K562 (cell line): ENCODE data around the gene TJP2. TPM values are rescaled to one million over a fixed set of nuclear protein-coding genes. Genes with fewer than 3 reads are reported as not detected.

Experiments
- BCL6 ChIP-seq: fragments of 250-450 bp; sonication (Bioruptor Pico); IDR thresholded peaks from 2 replicates; pipeline ENCODE4 v1.4.0; 2020
- C11orf30 ChIP-seq: fragments of 450-650 bp; IDR thresholded peaks from 2 replicates; pipeline ENCODE4 v1.6.1; 2016; ENCODE audit warnings: low read depth, mild to moderate bottlenecking
- CEBPB ChIP-seq: fragments of 450-650 bp; IDR thresholded peaks from 2 replicates; pipeline ENCODE4 v1.6.1; 2016; ENCODE audit warnings: missing genetic modification characterization, missing compliant biosample characterization
- CREB1 ChIP-seq, 2 experiments: sonication (generic) in 1 of 2; formaldehyde crosslinking in 1 of 2; IDR thresholded peaks; 2 replicates each; pipeline versions ENCODE4 v1.6.1 to v1.8.0; 2012 to 2022; ENCODE audit warnings: inconsistent platforms in 1 of 2, mild to moderate bottlenecking in 1 of 2, missing genetic modification reagents in 1 of 2, moderate library complexity in 1 of 2
- ETV1 ChIP-seq: fragments of 450-650 bp; conservative IDR thresholded peaks from 2 replicates; pipeline ENCODE4 v1.6.1; 2016; ENCODE audit warnings: missing genetic modification characterization, control low read depth, low read depth, missing compliant biosample characterization
- POLR3A ChIP-seq: IDR thresholded peaks from 2 replicates; pipeline ENCODE4 v1.6.1; 2011; ENCODE audit warnings: borderline replicate concordance, mild to moderate bottlenecking, moderate library complexity; ENCODE audit not compliant: insufficient read length, insufficient read depth; ENCODE audit errors: extremely low read depth
- XRCC3 ChIP-seq: fragments of 450-650 bp; IDR thresholded peaks from 2 replicates; pipeline ENCODE4 v1.6.1; 2017; ENCODE audit warnings: mild to moderate bottlenecking, moderate library complexity
- ZBTB1 ChIP-seq: sonication (generic); formaldehyde crosslinking; IDR thresholded peaks from 2 replicates; pipeline ENCODE4 v1.8.1; 2023; ENCODE audit warnings: missing genetic modification reagents, low read depth, mild to moderate bottlenecking, borderline replicate concordance
- ZNF79 ChIP-seq: fragments of 250-450 bp; sonication (Bioruptor Pico); IDR thresholded peaks from 2 replicates; pipeline ENCODE4 v1.4.0; 2020; ENCODE audit warnings: low read depth, mild to moderate bottlenecking, moderate library complexity
- polyA plus RNA-seq, 8 experiments: library from polyadenylated mRNA; depleted of rRNA in 4 of 8; stranded (reverse) in 5 of 8; unstranded in 3 of 8; fragments of >200 nt; fragmentation: Nextera tagmentation in 2 of 8; fragmentation: Illumina TruSeq in 1 of 8; extraction: Ambion mirVana in 2 of 8; extraction: Trizol in 1 of 8; gene quantifications; 2 replicates each; pipeline versions ENCODE4 v1.2.1 to v1.2.3, GENCODE V29; 2011 to 2014; ENCODE audit warnings: inconsistent platforms in 1 of 8, missing spikeins in 1 of 8
- total RNA-seq, 7 experiments: library from RNA; depleted of rRNA in 6 of 7; stranded (reverse); fragments of >200 nt in 6 of 7; fragmentation: Illumina TruSeq in 2 of 7; extraction: Trizol in 2 of 7; gene quantifications; 2 replicates each; pipeline versions ENCODE4 v1.2.1 to v1.2.3, GENCODE V29; 2011 to 2021; ENCODE audit warnings: low replicate concordance in 1 of 7
- TF ChIP-seq, protein P1 (sequence below): sonication (generic); formaldehyde crosslinking; IDR thresholded peaks from 2 replicates; pipeline ENCODE4 v1.8.0; 2022; ENCODE audit warnings: missing genetic modification reagents, mild to moderate bottlenecking, borderline replicate concordance
- TF ChIP-seq, protein P2 (sequence below): fragments of 250-450 bp; sonication (Bioruptor Pico); IDR thresholded peaks from 2 replicates; pipeline ENCODE4 v1.8.0; 2022; ENCODE audit warnings: moderate library complexity, mild to moderate bottlenecking, inconsistent platforms
- TF ChIP-seq, protein P3 (sequence below): fragments of 250-450 bp; sonication (Bioruptor Pico); IDR thresholded peaks from 2 replicates; pipeline ENCODE4 v1.6.1; 2021; ENCODE audit warnings: mild to moderate bottlenecking
- TF ChIP-seq, protein P4 (sequence below): fragments of 250-450 bp; sonication (Bioruptor Pico); IDR thresholded peaks from 2 replicates; pipeline ENCODE4 v1.8.0; 2022; ENCODE audit warnings: inconsistent platforms, mild to moderate bottlenecking, moderate library complexity, borderline replicate concordance
- TF ChIP-seq, protein P5 (sequence below), 2 experiments: fragments of 450-650 bp in 1 of 2; sonication (generic) in 1 of 2; formaldehyde crosslinking in 1 of 2; IDR thresholded peaks; 2 replicates each; pipeline versions ENCODE4 v1.7.1 to v1.9.0; 2016 to 2022; ENCODE audit warnings: inconsistent platforms in 1 of 2, mild to moderate bottlenecking in 1 of 2, missing genetic modification reagents in 1 of 2

The TJP2 gene
- total and polyA plus RNA-seq, 9 of the 15 experiments (the other 6 are each of a cell fraction or from before 2014, with no cell fraction given), result 4.0 to 24.1 (median 16.8) TPM

DNA sequence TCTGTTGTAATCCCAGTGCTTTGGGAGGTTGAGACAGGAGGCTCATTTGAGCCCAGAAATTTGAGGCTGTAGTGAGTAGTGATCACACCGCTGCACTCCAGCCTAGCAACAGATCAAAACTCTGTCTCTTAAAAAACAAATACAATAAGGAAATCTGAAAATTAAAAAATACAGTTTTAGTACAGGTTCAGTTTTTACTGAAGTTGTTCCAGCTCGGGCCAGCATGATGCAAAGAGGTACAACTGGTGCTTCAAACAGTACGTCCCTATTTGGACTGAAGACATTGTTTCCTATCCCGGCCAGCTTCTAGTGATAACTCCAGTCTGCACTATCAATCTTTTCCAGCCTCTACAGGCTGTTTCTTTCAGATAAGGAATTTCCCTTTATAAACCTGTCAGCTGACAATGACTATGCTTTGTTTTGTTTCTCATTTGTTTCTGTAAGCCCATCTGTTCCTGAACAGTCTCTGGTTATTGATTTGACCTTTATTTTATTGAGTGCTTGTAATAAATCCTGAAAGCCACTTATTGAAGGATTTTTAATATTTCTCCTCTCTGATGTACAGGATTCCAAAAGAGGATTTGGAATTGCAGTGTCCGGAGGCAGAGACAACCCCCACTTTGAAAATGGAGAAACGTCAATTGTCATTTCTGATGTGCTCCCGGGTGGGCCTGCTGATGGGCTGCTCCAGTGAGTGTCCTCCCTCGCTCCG is 41.9 kb downstream of the TJP2 start (continued):
- TF ChIP-seq, protein P1, sequence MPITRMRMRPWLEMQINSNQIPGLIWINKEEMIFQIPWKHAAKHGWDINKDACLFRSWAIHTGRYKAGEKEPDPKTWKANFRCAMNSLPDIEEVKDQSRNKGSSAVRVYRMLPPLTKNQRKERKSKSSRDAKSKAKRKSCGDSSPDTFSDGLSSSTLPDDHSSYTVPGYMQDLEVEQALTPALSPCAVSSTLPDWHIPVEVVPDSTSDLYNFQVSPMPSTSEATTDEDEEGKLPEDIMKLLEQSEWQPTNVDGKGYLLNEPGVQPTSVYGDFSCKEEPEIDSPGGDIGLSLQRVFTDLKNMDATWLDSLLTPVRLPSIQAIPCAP (CRISPR knock-in tag), result no peak
- TF ChIP-seq, protein P2, sequence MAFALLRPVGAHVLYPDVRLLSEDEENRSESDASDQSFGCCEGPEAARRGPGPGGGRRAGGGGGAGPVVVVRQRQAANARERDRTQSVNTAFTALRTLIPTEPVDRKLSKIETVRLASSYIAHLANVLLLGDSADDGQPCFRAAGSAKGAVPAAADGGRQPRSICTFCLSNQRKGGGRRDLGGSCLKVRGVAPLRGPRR (CRISPR knock-in tag), result peak; percentile 22; the same call in 1 of the 2 replicates
- TF ChIP-seq CEBPB (tag) (0 out of 2 replicates have a peak, but pooled peaks have one; percentile 17), C11orf30 (peak; percentile 85), ETV1 (tag) (peak; percentile 68; the same call in 1 of the 2 replicates), XRCC3 (no peak), POLR3A (no peak), ZBTB1 (CRISPR knock-in tag) (no peak), CREB1 (IDR thresholded peaks at IDR 0.05) (peak; percentile 54; the same call in 1 of the 2 replicates), CREB1 (CRISPR knock-in tag; IDR thresholded peaks at IDR 0.05) (no peak), ZNF79 (CRISPR knock-in tag) (no peak), BCL6 (CRISPR knock-in tag) (0 out of 2 replicates have a peak, but pooled peaks have one; percentile 13)
- TF ChIP-seq, protein P3, sequence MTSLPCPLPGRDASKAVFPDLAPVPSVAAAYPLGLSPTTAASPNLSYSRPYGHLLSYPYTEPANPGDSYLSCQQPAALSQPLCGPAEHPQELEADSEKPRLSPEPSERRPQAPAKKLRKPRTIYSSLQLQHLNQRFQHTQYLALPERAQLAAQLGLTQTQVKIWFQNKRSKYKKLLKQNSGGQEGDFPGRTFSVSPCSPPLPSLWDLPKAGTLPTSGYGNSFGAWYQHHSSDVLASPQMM, result no peak
- TF ChIP-seq, protein P4, sequence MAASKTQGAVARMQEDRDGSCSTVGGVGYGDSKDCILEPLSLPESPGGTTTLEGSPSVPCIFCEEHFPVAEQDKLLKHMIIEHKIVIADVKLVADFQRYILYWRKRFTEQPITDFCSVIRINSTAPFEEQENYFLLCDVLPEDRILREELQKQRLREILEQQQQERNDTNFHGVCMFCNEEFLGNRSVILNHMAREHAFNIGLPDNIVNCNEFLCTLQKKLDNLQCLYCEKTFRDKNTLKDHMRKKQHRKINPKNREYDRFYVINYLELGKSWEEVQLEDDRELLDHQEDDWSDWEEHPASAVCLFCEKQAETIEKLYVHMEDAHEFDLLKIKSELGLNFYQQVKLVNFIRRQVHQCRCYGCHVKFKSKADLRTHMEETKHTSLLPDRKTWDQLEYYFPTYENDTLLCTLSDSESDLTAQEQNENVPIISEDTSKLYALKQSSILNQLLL (CRISPR knock-in tag), result no peak
- TF ChIP-seq, protein P5, sequence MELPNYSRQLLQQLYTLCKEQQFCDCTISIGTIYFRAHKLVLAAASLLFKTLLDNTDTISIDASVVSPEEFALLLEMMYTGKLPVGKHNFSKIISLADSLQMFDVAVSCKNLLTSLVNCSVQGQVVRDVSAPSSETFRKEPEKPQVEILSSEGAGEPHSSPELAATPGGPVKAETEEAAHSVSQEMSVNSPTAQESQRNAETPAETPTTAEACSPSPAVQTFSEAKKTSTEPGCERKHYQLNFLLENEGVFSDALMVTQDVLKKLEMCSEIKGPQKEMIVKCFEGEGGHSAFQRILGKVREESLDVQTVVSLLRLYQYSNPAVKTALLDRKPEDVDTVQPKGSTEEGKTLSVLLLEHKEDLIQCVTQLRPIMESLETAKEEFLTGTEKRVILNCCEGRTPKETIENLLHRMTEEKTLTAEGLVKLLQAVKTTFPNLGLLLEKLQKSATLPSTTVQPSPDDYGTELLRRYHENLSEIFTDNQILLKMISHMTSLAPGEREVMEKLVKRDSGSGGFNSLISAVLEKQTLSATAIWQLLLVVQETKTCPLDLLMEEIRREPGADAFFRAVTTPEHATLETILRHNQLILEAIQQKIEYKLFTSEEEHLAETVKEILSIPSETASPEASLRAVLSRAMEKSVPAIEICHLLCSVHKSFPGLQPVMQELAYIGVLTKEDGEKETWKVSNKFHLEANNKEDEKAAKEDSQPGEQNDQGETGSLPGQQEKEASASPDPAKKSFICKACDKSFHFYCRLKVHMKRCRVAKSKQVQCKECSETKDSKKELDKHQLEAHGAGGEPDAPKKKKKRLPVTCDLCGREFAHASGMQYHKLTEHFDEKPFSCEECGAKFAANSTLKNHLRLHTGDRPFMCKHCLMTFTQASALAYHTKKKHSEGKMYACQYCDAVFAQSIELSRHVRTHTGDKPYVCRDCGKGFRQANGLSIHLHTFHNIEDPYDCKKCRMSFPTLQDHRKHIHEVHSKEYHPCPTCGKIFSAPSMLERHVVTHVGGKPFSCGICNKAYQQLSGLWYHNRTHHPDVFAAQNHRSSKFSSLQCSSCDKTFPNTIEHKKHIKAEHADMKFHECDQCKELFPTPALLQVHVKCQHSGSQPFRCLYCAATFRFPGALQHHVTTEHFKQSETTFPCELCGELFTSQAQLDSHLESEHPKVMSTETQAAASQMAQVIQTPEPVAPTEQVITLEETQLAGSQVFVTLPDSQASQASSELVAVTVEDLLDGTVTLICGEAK (IDR thresholded peaks at IDR 0.05), result no peak
- TF ChIP-seq, protein P5 (CRISPR knock-in tag; IDR thresholded peaks at IDR 0.05), result no peak
